Epithelial cell of prostate (primary cell): Measurements from ENCODE around the gene ZNF613.
A peak's percentile ranks its signal among the peaks of the same experiment; 100 is the strongest.
"Not testable (repeated sequence)": the region's sequence is repeated elsewhere in the genome, so short reads cannot be mapped to it uniquely, and the experiment has no call there.

Experiments used
- DNase-seq: peaks from one replicate; pipeline ENCODE4 v3.0.0-alpha.2; 2011; ENCODE audit warnings: low read depth, low spot score
- H3K27ac ChIP-seq: fragments of 450-650 bp; 2 replicates; pipeline ENCODE4 v1.5.1; 2017; ENCODE audit warnings: mild to moderate bottlenecking

Gene ZNF613

DNA sequence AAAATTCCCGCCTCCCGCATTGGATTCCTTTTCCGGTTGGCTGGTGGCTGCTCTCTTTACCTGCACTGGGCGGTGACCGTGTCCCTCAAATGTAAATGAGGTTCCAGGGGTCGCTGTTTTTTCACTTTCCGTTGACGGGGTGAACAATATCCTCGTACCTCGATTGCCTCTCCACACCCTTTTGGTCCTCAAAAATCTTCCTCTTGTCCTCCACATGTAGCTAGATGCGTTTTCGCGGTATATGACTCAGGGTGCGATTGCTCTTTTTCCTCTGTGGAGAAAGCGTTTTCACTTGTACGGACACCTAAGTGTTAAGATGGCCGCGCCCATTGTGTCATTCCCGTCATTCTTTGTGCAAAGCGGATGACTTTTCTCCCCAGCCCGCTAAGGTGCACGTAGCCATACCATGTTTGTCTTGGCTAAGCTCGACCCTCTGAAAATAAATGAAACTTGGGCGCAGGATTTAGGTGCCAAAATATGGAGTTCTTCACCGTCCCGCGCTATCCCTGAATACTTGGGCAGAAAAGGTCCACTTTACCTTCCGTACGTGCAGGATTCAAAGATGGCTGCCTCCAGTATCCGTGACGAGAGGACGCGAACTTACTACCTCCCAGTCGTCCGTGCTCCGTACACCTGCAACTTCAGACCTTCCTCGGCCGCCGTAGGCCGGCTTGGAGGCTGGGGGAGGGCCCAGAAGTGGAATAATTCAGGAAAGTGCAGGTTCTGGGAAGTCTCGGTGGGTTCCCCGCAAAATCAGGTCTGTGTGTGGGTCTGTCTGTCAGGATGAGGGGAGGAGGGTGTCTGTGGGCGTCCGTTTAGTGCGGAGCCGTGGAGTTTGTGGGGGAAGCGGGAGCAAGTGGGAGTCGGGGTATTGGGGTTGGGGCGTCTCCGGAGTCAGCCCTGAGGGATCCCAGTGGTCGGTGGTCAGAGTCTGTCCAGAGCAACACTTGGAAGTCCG is at the start of gene ZNF613:
Gene ZNF613 (plus strand): TSS at position 689 of the 958 bp plus-strand sequence. CDS start 8,749 bp downstream, outside the sequence.
- H3K27ac ChIP-seq: peak within 1 kb of the TSS; percentile 58
- peak; percentile 70 for DNase-seq

DNA sequence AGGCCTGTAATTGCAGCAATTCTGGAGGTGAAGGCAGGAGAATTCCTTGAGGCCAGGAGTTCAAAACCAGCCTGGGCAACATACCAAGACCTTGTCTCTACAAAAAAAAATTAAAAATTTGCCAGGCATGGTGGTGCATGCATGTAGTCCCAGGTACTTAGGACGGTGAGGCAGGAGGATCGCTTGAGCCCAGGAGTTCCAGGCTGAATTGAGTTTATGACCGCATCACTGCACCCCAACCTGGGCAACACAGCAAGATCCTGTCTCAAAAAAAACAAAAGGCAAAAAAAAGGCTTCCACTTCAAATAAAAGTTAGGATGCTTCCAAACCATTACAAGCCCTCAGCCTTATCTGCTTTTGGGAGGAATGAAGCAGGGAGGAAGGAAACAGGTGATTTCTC is 44.8 kb upstream of the ZNF613 start:
- no peak for DNase-seq
- no peak overlapping the region for H3K27ac ChIP-seq

DNA sequence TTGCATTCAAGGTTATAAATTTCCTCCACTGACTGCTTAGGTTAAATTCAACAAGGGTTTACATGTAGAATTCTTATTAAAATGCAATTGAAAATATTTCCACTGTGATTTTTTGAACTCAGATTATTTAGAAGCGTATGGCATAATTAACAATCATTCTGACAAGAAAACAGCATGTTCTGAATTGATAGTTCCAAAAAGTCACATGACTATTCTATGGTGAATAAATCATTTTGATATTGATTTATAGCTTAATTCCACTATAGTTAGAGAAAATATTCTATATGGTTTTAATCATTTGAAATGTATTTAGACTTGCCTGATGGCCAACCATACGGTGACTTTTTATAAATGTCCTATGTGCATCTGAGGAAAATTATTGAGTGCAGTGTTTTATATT is 42.6 kb upstream of the ZNF613 start:
- no peak for DNase-seq
- no peak overlapping the region for H3K27ac ChIP-seq

DNA sequence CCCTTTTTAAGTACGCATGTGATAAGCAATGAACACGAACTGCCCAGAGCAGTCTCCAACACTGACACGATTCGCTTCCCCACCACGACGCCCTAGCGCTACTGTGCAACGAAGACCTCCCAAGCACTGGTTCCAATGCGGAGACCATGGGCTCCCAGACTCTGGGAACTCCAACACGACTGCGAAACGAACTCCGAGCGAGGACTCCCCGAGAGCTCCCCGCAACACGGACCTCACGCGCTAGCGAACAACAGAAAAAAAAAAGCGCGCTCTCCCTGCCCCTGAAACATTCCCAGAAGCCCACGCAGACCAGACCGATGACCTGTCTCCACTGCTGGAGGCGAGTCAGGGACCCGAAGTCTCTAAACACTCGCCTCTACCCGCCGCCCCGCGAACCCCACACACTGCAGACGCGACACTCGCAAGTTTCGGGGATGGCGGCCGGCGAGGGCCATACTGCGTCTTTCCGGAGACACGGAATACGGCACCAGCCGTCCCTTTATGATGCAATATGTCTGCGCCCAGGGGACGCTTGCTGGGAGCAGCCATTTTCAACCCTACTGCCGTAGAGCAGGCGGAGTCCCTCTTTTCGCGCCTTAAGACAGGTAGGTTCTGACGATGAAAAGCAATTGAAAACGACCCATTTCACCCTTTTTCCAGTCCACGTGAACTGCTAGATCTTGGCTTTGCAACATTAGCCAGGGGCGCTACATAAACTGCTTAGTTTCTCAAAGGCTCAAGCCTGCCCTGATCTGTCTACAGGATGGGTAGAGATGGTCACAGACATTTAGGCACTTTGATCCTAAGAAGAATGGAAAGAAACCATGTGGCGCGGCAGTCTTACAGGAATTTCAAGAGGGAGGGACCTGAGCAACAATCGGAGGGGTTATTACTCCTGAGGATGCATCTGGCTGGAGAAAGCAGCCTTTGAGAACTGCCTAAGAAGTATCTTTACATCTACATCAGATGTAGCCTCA is 39.5 kb upstream of the ZNF613 start, which contains the start of gene ZNF577:
Gene ZNF577 (minus strand): TSS at position 430 of the 977 bp plus-strand sequence. CDS start 7,569 bp downstream, outside the sequence.
- peak within 1 kb of the TSS; percentile 59 for H3K27ac ChIP-seq
- peak; percentile 62 for DNase-seq

DNA sequence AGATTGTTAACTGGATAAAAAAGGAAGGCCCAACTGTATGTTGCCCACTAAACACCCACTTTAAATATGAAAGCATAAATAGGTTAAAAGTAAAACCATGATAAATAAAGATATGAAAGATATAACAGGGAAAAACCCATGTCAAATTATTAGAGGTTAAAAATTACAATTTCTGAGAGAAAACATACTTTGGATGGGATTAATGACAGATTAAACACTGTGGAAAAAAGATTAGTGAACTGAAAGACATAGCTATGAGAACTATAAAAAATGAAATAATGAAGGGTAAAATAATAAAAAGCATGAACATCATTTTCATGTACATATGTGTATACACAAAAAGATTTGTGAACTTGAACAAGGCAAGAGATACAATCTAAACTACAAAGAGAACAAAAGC is 37.3 kb upstream of the ZNF613 start:
- no peak for DNase-seq
- no peak overlapping the region for H3K27ac ChIP-seq

DNA sequence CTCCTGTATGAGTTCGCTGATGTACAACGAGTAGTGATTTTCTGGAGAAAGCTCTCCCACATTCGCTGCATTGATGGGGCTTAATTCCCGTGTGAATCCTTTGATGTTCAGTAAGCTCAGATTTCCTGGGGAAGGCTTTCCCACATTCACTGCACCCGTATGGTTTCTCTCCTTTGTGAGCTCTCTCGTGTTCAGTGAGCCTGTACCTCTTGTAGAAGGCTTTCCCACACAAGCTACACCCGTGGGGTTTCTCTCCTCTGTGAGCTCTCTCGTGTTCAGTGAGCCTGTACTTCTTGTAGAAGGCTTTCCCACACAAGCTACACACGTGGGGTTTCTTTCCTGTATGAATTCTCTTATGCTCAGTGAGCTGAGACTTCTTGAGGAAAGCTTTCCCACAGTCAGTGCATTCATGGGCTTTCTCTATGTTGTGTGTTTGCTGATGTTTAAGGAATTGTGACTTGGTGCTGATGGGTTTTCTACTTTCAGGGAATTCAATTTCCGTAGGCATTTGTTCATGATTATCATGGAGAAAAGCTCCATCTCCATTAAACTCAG is 36.0 kb upstream of the ZNF613 start:
- DNase-seq: no peak
- H3K27ac ChIP-seq: no peak overlapping the region

DNA sequence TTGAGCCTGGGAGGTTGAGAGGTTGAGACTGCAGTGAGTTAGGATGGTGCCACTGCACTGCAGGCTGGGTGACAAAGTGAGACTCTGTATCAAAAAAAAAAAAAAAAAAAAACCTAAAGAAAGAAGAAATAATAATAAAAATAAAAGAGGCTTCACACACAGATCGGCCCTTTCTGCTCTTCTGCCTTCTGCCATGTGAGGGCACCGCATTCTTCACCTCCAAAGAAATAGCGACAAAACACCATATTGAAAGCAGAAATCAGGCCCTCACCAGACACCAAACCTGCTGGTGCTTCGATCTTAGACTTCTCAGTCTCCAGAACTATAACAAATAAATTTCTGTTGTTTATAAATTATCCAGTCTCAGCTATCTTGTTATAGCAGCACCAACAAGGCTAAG is 25.4 kb upstream of the ZNF613 start:
- DNase-seq: no peak
- H3K27ac ChIP-seq: no peak overlapping the region

DNA sequence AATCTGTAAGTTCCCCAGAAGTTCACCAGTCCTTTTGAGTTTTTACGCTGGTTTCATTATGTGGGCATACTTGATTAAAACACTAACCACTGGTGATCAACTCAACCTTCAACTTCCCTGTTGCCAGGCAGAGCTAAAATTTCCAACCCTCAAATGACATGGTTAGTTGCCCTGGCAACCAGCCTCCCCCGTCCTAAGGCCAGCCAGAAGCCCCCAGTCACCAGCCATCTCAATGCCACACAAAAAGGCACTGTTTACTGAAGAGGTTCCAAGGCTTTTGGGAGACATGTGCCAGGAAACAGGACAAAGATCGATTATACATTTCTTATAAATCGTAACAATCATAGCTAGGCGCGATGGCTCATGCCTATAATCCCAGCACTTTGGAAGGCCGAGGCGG is 24.1 kb upstream of the ZNF613 start:
- H3K27ac ChIP-seq: no peak overlapping the region
- no peak for DNase-seq

DNA sequence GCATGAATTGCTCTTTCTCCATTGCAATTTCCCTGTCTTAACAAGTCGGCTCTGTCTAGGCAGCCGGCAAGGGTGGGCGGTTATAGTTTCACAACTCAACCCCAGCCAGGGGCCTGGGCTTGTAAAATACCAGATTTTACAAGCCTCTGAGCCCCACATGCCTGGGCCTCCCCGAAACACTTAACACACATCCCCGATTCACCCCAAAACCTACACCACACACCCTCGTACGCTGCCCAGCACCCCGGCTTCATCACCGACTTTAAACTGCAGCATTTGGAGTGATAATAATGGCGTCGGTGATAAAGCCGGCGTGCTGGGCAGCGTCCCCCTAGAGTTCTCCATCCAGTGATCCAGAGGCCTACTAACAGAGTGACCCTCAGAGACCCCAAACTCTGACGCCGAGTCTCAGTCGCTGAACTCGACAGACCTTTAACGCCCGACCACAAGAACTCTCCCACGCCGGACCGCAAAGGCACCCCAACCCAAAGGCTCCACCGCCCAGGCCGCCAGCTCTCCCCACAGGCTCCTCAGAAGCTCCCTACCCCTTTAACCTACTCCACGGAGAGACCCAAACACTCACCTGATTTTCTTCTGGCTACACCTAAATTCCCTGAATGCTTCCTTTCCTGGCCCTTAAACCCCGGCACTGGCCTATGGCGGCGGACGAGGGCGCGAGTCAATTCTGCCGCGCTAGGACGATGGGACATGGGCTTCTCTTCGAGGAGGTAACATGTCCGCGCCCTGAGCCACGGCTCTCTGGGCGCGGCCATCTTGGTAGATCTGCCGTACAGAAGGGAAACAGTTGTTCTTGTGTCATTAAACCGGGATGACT is 22.7 kb upstream of the ZNF613 start, which contains the start of gene ZNF649:
Gene ZNF649 (minus strand): TSS at position 687 of the 835 bp plus-strand sequence. CDS start 4,910 bp downstream, outside the sequence.
- DNase-seq: peak; percentile 43
- peak within 1 kb of the TSS; percentile 64 for H3K27ac ChIP-seq

DNA sequence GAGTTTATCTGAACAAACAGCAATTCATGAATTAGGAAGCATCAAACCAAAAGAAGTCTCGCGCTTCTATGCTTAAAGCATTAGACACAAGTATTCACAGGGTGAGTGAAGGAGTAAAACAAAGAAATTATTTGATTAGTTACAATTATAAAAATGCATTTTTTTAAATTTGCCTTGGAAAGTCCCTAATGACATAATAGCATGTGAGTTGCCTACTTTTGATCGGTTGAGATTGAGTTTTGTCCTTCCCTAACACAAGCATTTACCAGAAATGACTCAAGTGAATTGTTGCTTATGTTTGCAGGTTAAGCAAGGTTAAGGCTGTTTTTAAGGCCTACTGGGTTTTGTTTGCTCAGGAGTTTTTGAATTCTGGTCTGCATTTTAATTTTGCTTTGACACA is 22.1 kb upstream of the ZNF613 start:
- H3K27ac ChIP-seq: peak overlapping the region; percentile 64
- DNase-seq: no peak

DNA sequence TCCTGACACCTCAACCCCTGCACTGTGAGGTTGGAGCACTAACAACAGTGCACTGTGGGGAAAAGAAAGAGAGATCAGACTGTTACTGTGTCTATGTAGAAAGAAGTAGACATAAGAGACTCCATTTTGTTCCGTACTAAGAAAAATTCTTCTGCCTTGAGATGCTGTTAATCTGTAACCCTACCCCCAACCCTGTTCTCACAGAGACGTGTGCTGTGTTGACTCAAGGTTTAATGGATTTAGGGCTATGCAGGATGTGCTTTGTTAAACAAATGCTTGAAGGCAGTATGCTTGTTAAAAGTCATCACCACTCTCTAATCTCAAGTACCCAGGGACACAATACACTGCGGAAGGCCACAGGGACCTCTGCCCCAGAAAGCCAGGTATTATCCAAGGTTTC is 21.6 kb upstream of the ZNF613 start:
- not testable (repeated sequence) for DNase-seq, H3K27ac ChIP-seq

DNA sequence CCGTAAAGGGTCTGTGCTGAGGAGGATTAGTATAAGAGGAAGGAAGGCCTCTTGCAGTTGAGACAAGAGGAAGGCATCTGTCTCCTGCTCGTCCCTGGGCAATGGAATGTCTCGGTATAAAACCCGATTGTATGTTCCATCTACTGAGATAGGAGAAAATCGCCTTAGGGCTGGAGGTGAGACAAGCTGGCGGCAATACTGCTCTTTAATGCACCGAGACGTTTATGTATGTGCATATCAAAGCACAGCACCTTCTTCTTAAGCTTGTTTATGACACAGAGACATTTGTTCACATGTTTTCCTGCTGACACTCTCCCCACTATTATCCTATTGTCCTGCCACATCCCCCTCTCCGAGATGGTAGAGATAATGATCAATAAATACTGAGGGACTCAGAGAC is 21.2 kb upstream of the ZNF613 start:
- DNase-seq, H3K27ac ChIP-seq: not testable (repeated sequence)

DNA sequence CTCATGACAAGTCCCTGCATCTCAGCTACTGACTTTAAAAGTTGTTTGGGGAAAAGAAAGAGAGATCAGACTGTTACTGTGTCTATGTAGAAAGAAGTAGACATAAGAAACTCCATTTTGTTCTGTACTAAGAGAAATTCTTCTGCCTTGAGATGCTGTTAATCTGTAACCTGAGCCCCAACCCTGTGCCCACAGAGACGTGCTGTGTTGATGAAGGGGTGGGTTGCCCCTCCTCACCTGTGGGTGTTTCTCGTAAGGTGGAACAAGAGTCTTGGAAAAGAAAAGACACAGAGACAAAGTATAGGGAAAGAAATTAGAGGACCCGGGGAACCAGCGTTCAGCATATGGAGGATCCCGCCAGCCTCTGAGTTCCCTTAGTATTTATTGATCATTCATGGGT is 19.3 kb upstream of the ZNF613 start:
- not testable (repeated sequence) for DNase-seq, H3K27ac ChIP-seq

DNA sequence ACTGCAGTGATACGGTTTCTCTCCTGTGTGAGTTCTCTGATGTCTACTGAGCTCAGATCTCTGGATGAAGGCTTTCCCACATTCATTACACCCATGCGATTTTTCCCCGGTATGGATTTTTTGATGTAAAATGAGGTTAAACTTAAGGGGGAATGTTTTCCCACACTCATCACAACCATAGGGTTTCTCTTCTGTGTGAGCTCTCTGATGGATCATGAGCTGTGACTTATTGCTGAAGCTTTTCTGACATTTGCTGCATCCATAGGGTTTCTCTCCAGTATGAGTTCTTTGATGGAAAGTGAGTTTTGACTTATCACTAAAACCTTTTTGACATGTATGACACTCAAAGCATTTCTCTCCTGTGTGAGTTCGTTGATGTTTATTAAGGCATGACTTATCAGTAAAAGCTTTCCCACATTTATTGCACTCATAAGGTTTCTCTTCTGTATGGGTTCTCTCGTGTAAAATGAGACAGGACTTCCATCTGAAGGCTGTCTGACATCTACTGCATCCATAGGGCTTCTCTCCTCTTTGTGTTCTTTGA is 11.9 kb upstream of the ZNF613 start:
- no peak for DNase-seq
- H3K27ac ChIP-seq: no peak overlapping the region

DNA sequence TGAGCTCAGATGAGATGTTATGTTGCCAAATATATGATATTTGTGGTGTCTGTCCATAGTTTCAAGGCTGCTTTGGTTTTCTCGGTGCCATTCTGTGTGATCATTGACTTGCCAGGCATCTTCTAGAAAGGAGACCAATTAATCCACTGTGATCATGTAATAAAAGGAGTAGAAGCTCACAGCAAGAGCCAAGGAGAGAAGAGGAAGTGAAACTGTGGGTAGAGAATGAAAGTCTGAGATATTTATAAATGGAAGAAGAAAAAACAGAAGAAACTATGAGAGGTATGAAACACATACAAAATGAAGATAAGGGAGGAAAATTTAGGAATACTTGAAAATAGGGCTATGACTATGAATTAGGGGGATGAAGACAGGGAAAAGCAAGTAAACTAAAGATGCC is 11.1 kb upstream of the ZNF613 start:
- no peak for DNase-seq
- no peak overlapping the region for H3K27ac ChIP-seq

DNA sequence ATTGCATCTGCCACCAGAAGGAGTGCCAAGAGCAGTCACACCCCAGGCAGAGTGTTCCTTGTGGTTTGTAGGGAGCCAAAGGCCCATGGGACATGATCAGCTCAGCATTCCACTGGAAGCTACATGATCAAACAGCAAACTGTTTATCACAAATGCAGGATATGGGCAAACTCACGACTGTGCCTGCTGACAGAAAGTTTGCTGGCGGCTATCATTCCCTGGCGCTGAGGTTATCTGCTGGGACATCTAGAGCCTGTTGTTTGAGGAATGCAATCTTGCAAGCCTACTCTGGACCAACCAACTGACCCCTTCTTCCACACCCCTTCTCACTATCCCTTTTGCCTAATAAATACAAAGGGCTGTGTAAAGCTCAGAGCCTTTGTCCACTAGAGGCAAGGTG is 7.7 kb upstream of the ZNF613 start:
- no peak for DNase-seq
- H3K27ac ChIP-seq: no peak overlapping the region

DNA sequence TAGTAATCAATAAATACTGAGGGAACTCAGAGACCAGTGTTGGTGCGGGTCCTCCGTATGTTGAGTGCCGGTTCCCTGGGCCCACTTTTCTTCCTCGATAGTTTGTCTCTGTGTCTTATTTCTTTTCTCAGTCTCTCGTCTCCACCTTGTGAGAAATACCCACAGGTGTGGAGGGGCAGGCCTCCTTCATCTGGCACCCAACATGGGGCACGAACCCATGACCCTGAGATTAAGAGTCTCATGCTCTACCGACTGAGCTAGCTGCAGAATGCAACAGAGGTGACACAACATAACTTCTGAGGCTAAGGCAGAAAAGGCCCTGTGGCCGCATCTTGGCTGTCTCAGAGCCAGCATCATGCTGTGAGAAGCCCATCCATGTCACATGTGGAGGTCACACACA is 5.3 kb upstream of the ZNF613 start:
- H3K27ac ChIP-seq: no peak overlapping the region
- DNase-seq: no peak

DNA sequence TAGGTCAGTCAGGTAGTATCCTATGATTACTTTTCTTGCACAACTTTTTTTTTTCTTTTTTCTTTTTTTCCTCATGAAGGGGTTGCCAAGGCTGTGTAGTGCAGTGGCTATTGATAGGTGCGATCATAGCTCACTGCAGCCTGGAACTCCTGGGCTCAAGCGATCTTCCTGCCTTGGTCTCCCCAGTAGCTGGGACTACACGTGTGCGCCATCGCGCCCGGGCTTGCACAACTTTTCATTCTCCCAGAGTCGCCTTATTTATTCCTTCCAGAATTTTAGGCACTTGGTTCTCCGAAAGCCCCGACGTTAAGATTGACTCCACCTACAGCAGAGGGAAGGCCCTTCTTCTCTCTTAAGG is 867 bp upstream of the ZNF613 start:
- no peak for DNase-seq
- peak overlapping the region; percentile 58 for H3K27ac ChIP-seq

DNA sequence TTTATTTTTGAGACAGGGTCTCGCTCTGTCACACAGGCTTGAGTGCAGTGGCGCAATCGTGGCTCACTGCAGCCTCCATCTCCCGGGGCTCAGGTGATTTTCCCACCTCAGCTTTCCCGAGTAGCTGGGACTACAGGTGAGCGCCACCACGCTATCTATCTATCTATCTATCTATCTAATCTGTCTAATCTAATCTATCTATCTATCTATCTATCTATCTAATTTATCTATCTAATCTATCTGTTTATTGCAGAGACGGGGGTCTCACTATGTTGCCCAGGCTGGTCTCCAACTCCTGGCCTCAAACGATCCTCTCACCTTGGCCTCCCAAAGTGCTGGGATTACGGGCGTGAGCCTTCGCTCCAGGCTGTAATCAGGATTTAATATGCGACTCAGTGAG is 587 bp downstream of the ZNF613 start:
- no peak overlapping the region for H3K27ac ChIP-seq
- DNase-seq: no peak
